DND-41 (cell line): Measurements from ENCODE around the gene ELAVL2.

Experiments
- ATAC-seq: fragments of 200-7000 bp; cut with Tn5 transposase; 3 replicates; pipeline ENCODE4 v1.9.1; 2021; ENCODE audit warnings: low read depth; ENCODE audit not compliant: insufficient read depth
- DNase-seq: peaks from one replicate; pipeline ENCODE4 v3.0.0-alpha.2; 2020
- H2AFZ ChIP-seq: 2 replicates; pipeline ENCODE4 v1.6.0; 2012; ENCODE audit warnings: low read depth, low read length
- H3K27ac ChIP-seq: 2 replicates; pipeline ENCODE4 v1.5.1; 2012; ENCODE audit warnings: low read length, inconsistent platforms
- H3K27me3 ChIP-seq: fragments of 200-600 bp; sonication (generic); 2 replicates; pipeline ENCODE4 v1.6.0; 2012; ENCODE audit warnings: low read length, mild to moderate bottlenecking, inconsistent platforms; ENCODE audit not compliant: insufficient read depth, poor library complexity
- H3K36me3 ChIP-seq: 2 replicates; pipeline ENCODE4 v1.5.1; 2012; ENCODE audit warnings: low read length, inconsistent platforms; ENCODE audit not compliant: insufficient read depth
- H3K4me1 ChIP-seq: 2 replicates; pipeline ENCODE4 v1.5.1; 2012; ENCODE audit warnings: mild to moderate bottlenecking, low read length; ENCODE audit not compliant: insufficient read depth
- H3K4me2 ChIP-seq: 2 replicates; pipeline ENCODE4 v1.6.0; 2012; ENCODE audit warnings: mild to moderate bottlenecking, moderate library complexity, low read length, inconsistent platforms; ENCODE audit not compliant: insufficient read depth
- H3K4me3 ChIP-seq, 2 experiments: fragments of 200-600 bp in 1 of 2; shearing (Covaris generic) in 1 of 2; 2 replicates each; pipeline ENCODE4 v1.5.1; 2012 to 2016; ENCODE audit warnings: inconsistent platforms in 2 of 2, low read length in 2 of 2, mild to moderate bottlenecking in 2 of 2, low read depth in 1 of 2, moderate library complexity in 1 of 2
- H3K79me2 ChIP-seq: 2 replicates; pipeline ENCODE4 v1.6.0; 2012; ENCODE audit warnings: low read length, inconsistent platforms; ENCODE audit not compliant: insufficient read depth
- H3K9ac ChIP-seq: 2 replicates; pipeline ENCODE4 v1.6.0; 2012; ENCODE audit warnings: low read depth, mild to moderate bottlenecking, inconsistent platforms, low read length, moderate library complexity
- H3K9me3 ChIP-seq: 2 replicates; pipeline ENCODE4 v1.5.1; 2012; ENCODE audit warnings: low read length, moderate library complexity, mild to moderate bottlenecking, inconsistent platforms; ENCODE audit not compliant: insufficient read depth, severe bottlenecking
- H4K20me1 ChIP-seq: 2 replicates; pipeline ENCODE4 v1.6.0; 2012; ENCODE audit warnings: low read length; ENCODE audit not compliant: insufficient read depth
- EZH2 ChIP-seq: IDR thresholded peaks from 3 replicates; pipeline ENCODE4 v1.6.1; 2012; ENCODE audit warnings: borderline replicate concordance, low read depth, mild to moderate bottlenecking, moderate library complexity, low read length, inconsistent platforms; ENCODE audit not compliant: severe bottlenecking
- TF ChIP-seq, protein P1 (sequence below): IDR thresholded peaks from 2 replicates; pipeline ENCODE4 v1.5.1; 2012; ENCODE audit warnings: borderline replicate concordance, low read length, moderate library complexity, mild to moderate bottlenecking; ENCODE audit not compliant: poor library complexity, severe bottlenecking; ENCODE audit errors: extremely low read depth

The ELAVL2 gene

DNA sequence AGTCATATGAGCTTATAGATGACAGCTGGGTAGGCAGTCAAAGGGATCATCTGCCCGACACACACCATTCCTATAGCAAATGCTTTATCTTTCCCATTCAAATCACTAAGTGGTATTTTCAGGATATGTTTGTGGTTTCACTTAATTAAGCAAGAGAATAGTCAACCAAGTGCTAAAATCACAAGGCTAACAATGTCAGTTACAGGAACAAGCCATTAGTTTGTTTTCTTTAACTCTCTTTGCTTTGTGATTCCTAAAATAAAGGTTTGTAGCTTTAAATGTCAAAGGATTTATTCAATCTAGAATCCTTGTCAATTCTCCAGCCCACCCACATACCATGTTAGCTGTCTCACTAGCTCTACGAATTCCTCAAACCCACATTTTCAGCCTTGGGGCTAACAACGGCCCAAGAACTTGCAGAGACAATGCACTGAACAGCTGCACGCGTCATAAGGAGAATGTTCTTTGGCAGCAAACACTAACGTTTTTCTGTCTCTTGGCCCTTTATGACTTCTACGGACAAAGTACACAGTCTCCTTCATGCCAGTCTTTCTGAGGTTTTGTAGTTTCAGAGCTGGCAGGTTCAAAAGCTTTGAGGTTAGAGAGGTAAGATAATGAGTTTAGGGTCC lies 56.6 kb downstream of the ELAVL2 start:
- ATAC-seq (no peak), DNase-seq (no peak)
- no peak overlapping the region for H3K4me3 ChIP-seq
- no peak overlapping the region for H3K4me2 ChIP-seq
- H3K9ac ChIP-seq = no peak overlapping the region
- H3K79me2 ChIP-seq = no peaks in the 10 kb centered on the region
- no peaks in the 10 kb centered on the region for H3K4me1 ChIP-seq
- no peaks in the 10 kb centered on the region for H3K27me3 ChIP-seq
- H3K9me3 ChIP-seq = no peaks in the 10 kb centered on the region
- H2AFZ ChIP-seq = no peak overlapping the region
- H3K36me3 ChIP-seq = no peaks in the 10 kb centered on the region
- no peak overlapping the region for H3K27ac ChIP-seq
- H4K20me1 ChIP-seq = no peaks in the 10 kb centered on the region
- no peak for TF ChIP-seq EZH2
- TF ChIP-seq, protein P1, sequence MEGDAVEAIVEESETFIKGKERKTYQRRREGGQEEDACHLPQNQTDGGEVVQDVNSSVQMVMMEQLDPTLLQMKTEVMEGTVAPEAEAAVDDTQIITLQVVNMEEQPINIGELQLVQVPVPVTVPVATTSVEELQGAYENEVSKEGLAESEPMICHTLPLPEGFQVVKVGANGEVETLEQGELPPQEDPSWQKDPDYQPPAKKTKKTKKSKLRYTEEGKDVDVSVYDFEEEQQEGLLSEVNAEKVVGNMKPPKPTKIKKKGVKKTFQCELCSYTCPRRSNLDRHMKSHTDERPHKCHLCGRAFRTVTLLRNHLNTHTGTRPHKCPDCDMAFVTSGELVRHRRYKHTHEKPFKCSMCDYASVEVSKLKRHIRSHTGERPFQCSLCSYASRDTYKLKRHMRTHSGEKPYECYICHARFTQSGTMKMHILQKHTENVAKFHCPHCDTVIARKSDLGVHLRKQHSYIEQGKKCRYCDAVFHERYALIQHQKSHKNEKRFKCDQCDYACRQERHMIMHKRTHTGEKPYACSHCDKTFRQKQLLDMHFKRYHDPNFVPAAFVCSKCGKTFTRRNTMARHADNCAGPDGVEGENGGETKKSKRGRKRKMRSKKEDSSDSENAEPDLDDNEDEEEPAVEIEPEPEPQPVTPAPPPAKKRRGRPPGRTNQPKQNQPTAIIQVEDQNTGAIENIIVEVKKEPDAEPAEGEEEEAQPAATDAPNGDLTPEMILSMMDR = no peak

DNA sequence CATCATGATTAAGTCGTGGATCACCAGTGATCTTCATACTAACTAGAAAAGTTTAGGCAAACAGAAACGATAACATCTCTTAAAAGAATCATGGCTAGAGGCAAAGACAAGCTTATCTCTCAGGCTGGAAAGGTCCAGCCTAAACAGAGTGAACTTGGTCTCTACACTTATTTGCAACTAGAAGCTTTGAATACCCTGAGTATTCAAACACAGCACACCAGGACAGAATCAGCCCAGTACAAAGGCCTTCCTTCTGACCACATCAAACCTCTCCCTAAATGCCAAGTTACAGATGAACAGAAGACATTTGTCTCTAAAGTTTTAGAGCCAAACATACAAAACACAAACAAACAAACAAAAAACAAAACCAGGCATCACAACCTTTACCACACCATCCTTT lies 57.2 kb downstream of the ELAVL2 start:
- no peaks in the 10 kb centered on the region for H3K27me3 ChIP-seq
- no peak overlapping the region for H3K27ac ChIP-seq
- ATAC-seq (no peak), DNase-seq (no peak)
- H3K4me3 ChIP-seq = no peak overlapping the region
- H3K36me3 ChIP-seq = no peaks in the 10 kb centered on the region
- no peaks in the 10 kb centered on the region for H3K79me2 ChIP-seq
- no peak overlapping the region for H3K4me2 ChIP-seq
- H3K4me1 ChIP-seq = no peaks in the 10 kb centered on the region
- H4K20me1 ChIP-seq = no peaks in the 10 kb centered on the region
- TF ChIP-seq, protein P1 = no peak
- no peak for TF ChIP-seq EZH2
- no peak overlapping the region for H3K9ac ChIP-seq
- no peaks in the 10 kb centered on the region for H3K9me3 ChIP-seq
- no peak overlapping the region for H2AFZ ChIP-seq

DNA sequence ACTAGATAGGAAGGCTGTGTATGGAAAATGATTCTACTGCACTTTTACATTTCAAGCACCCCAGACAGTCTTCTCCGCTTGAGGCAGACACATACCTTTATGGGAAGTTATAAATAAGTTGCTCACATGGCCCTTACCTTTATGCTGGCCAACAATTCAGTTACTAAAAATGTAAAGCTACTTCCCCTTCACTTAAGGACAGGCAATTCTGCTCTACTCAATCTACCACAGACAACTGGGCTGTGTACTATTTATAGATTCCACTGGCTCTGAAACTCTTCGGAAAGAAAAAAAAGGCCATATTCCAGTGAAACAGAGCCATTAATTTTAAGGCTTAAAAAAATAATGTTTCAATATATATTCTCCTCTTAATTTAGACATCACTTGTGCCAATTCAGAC lies 59.4 kb downstream of the ELAVL2 start:
- Histone ChIP-seq H2AFZ (no peak overlapping the region), H3K4me1 (no peaks in the 10 kb centered on the region), H4K20me1 (no peaks in the 10 kb centered on the region), H3K79me2 (no peaks in the 10 kb centered on the region), H3K4me3 (no peak overlapping the region), H3K36me3 (no peaks in the 10 kb centered on the region), H3K27ac (no peak overlapping the region), H3K9me3 (no peaks in the 10 kb centered on the region), H3K27me3 (no peaks in the 10 kb centered on the region), H3K4me2 (no peak overlapping the region), H3K9ac (no peak overlapping the region)
- DNase-seq (no peak), ATAC-seq (no peak)
- no peak for TF ChIP-seq EZH2
- TF ChIP-seq, protein P1 = no peak
